KMS-11 (cell line): ENCODE data around the gene RPS3.

Experiments used
- H2AFZ ChIP-seq: fragments of 200-600 bp; sonication (generic); 2 replicates; pipeline ENCODE4 v1.6.1; 2016; ENCODE audit warnings: antibody characterized with exemption, mixed run types, low read depth
- H3K27ac ChIP-seq: fragments of 200-600 bp; sonication (generic); 2 replicates; pipeline ENCODE4 v1.6.1; 2016; ENCODE audit warnings: mild to moderate bottlenecking, mixed run types
- H3K27me3 ChIP-seq: fragments of 200-600 bp; sonication (generic); 2 replicates; pipeline ENCODE4 v1.6.1; 2017; ENCODE audit warnings: mild to moderate bottlenecking, low read depth, mixed run types, moderate library complexity; ENCODE audit not compliant: insufficient read depth
- H3K36me3 ChIP-seq: fragments of 200-600 bp; sonication (generic); 2 replicates; pipeline ENCODE4 v1.6.1; 2017; ENCODE audit warnings: mild to moderate bottlenecking, mixed run types; ENCODE audit not compliant: insufficient read depth
- H3K4me1 ChIP-seq: fragments of 200-600 bp; sonication (generic); 2 replicates; pipeline ENCODE4 v1.6.1; 2016; ENCODE audit warnings: mild to moderate bottlenecking, low read depth, mixed run types; ENCODE audit not compliant: poor library complexity, severe bottlenecking
- H3K4me2 ChIP-seq: fragments of 200-600 bp; sonication (generic); 2 replicates; pipeline ENCODE4 v1.7.0; 2016; ENCODE audit warnings: mild to moderate bottlenecking, mixed run types
- H3K4me3 ChIP-seq: fragments of 200-600 bp; sonication (generic); IDR thresholded peaks from 2 replicates; pipeline ENCODE4 v1.6.1; 2017; ENCODE audit warnings: low read depth, low read length, mixed read lengths; ENCODE audit not compliant: insufficient read depth
- H3K79me2 ChIP-seq: fragments of 200-600 bp; sonication (generic); 2 replicates; pipeline ENCODE4 v1.6.1; 2016; ENCODE audit warnings: low read depth, mixed run types; ENCODE audit not compliant: insufficient read depth
- H3K9ac ChIP-seq: fragments of 200-600 bp; sonication (generic); 2 replicates; pipeline ENCODE4 v1.6.1; 2016; ENCODE audit warnings: mild to moderate bottlenecking, mixed run types
- H4K20me1 ChIP-seq: fragments of 200-600 bp; sonication (generic); 2 replicates; pipeline ENCODE4 v1.6.1; 2016; ENCODE audit warnings: mild to moderate bottlenecking, mixed run types; ENCODE audit not compliant: insufficient read depth
- CTCF ChIP-seq: fragments of 200-600 bp; sonication (generic); conservative IDR thresholded peaks from 2 replicates; pipeline ENCODE4 v1.6.1; 2017; ENCODE audit warnings: low read depth, mild to moderate bottlenecking, antibody characterized with exemption, low read length, moderate library complexity, mixed read lengths

The RPS3 gene

GRCh38 chr11:75423721-75424120 lies 24.4 kb downstream of the RPS3 start:
- H3K4me3 ChIP-seq, result no peak overlapping the region
- no peaks in the 10 kb centered on the region for H3K79me2 ChIP-seq
- no peaks in the 10 kb centered on the region for H3K27me3 ChIP-seq
- H3K4me2 ChIP-seq, result no peak overlapping the region
- H3K9ac ChIP-seq, result no peak overlapping the region
- H3K4me1 ChIP-seq, result no peaks in the 10 kb centered on the region
- H4K20me1 ChIP-seq, result no peaks in the 10 kb centered on the region
- H3K27ac ChIP-seq, result no peak overlapping the region
- TF ChIP-seq CTCF, result no peak
- H3K36me3 ChIP-seq, result no peaks in the 10 kb centered on the region
- H2AFZ ChIP-seq, result no peak overlapping the region

GRCh38 chr11:75424396-75424795 lies 25.1 kb downstream of the RPS3 start:
- Histone ChIP-seq H2AFZ (no peak overlapping the region), H3K4me3 (no peak overlapping the region), H3K4me1 (no peaks in the 10 kb centered on the region), H3K36me3 (no peaks in the 10 kb centered on the region), H4K20me1 (no peaks in the 10 kb centered on the region), H3K79me2 (no peaks in the 10 kb centered on the region), H3K4me2 (no peak overlapping the region), H3K27me3 (no peaks in the 10 kb centered on the region), H3K9ac (no peak overlapping the region), H3K27ac (no peak overlapping the region)
- TF ChIP-seq CTCF, result no peak

- H3K4me1 ChIP-seq, result no peaks in the 10 kb centered on the region
- H3K79me2 ChIP-seq, result no peaks in the 10 kb centered on the region
- H3K4me2 ChIP-seq, result no peak overlapping the region
- H2AFZ ChIP-seq, result no peak overlapping the region
- no peaks in the 10 kb centered on the region for H4K20me1 ChIP-seq
- H3K9ac ChIP-seq, result no peak overlapping the region
- H3K27ac ChIP-seq, result no peak overlapping the region
- no peaks in the 10 kb centered on the region for H3K36me3 ChIP-seq
- no peak overlapping the region for H3K4me3 ChIP-seq
- no peak for TF ChIP-seq CTCF
- H3K27me3 ChIP-seq, result no peaks in the 10 kb centered on the region
Observed at GRCh38 chr11:75425422-75425821, 26.1 kb downstream of the RPS3 start.

GRCh38 chr11:75426720-75427086 lies 27.4 kb downstream of the RPS3 start:
- H3K4me3 ChIP-seq, result no peak overlapping the region
- H2AFZ ChIP-seq, result no peak overlapping the region
- no peak for TF ChIP-seq CTCF
- H3K36me3 ChIP-seq, result no peaks in the 10 kb centered on the region
- no peaks in the 10 kb centered on the region for H3K4me1 ChIP-seq
- H4K20me1 ChIP-seq, result no peaks in the 10 kb centered on the region
- H3K4me2 ChIP-seq, result no peak overlapping the region
- H3K27me3 ChIP-seq, result no peaks in the 10 kb centered on the region
- no peak overlapping the region for H3K27ac ChIP-seq
- no peaks in the 10 kb centered on the region for H3K79me2 ChIP-seq
- H3K9ac ChIP-seq, result no peak overlapping the region

- Histone ChIP-seq H3K79me2 (no peaks in the 10 kb centered on the region), H3K4me3 (no peak overlapping the region), H3K27me3 (no peaks in the 10 kb centered on the region), H3K9ac (no peak overlapping the region), H4K20me1 (no peaks in the 10 kb centered on the region), H3K4me1 (no peaks in the 10 kb centered on the region), H3K4me2 (no peak overlapping the region), H2AFZ (no peak overlapping the region), H3K27ac (no peak overlapping the region), H3K36me3 (no peaks in the 10 kb centered on the region)
- no peak for TF ChIP-seq CTCF
Observed at GRCh38 chr11:75427181-75427580, 27.9 kb downstream of the RPS3 start.
